Left ventricle myocardium inferior (tissue), 1 donor: ENCODE results near the gene BMPR2. TPM values are rescaled to one million over a fixed set of nuclear protein-coding genes. Genes with fewer than 3 reads are reported as not detected.
"Not testable (repeated sequence)": the region's sequence is repeated elsewhere in the genome, so short reads cannot be mapped to it uniquely, and the experiment has no call there.

Source experiments
- DNase-seq: peaks from one replicate; pipeline ENCODE4 v3.0.0-alpha.2; 2020
- H3K27ac ChIP-seq: fragments of 200-600 bp; replicated peaks from 2 replicates; pipeline ENCODE4 v1.8.0; 2021
- H3K27me3 ChIP-seq: fragments of 200-600 bp; 2 replicates; pipeline ENCODE4 v1.8.0; 2021; ENCODE audit warnings: low read depth
- H3K36me3 ChIP-seq: fragments of 200-600 bp; 2 replicates; pipeline ENCODE4 v1.8.0; 2021
- H3K4me1 ChIP-seq: fragments of 200-600 bp; 2 replicates; pipeline ENCODE4 v1.8.0; 2021
- H3K4me3 ChIP-seq: fragments of 200-600 bp; 2 replicates; pipeline ENCODE4 v1.8.0; 2021; ENCODE audit warnings: mild to moderate bottlenecking, moderate library complexity
- H3K9me3 ChIP-seq: fragments of 200-600 bp; replicated peaks from 2 replicates; pipeline ENCODE4 v1.8.0; 2021
- CTCF ChIP-seq: fragments of 200-600 bp; IDR thresholded peaks from 2 replicates; pipeline ENCODE4 v1.8.0; 2021; ENCODE audit warnings: antibody characterized with exemption, mild to moderate bottlenecking, borderline replicate concordance
- intact Hi-C: fragments of 100-400 bp; cut with micrococcal nuclease; formaldehyde crosslinking; loops from one replicate; pipeline ENCODE4 v1.11.0; 2022
- total RNA-seq: library from RNA; stranded (reverse); fragmentation: NEBNext Ultra II Directional; extraction: Animal tissue kit (Norgen Biotek cat#: 25700); gene quantifications from one replicate; pipeline ENCODE4 v1.2.1, GENCODE V29; 2021
- donor health status: DM: no; HTN: yes; CAD: no; lungs with severe emphysema.

Gene BMPR2
- total RNA-seq, 1 donor from 2014 or later = 51.7 TPM

GRCh38 chr2:202429164-202429980 lies 53.2 kb downstream of the BMPR2 start:
- Histone ChIP-seq H3K4me1 (peaks cover 75% of the 10 kb centered on the region), H3K4me3 (no peak overlapping the region), H3K9me3 (peaks cover 4% of the 10 kb centered on the region), H3K27me3 (no peaks in the 10 kb centered on the region), H3K36me3 (no peaks in the 10 kb centered on the region), H3K27ac (peak overlapping the region; percentile 65)
- TF ChIP-seq CTCF = no peak
- DNase-seq = no peak
- intact Hi-C loops = no loop called here

GRCh38 chr2:202432776-202433175 lies 56.6 kb downstream of the BMPR2 start:
- Histone ChIP-seq H3K9me3 (peaks cover 4% of the 10 kb centered on the region), H3K36me3 (no peaks in the 10 kb centered on the region), H3K4me1 (peaks cover 74% of the 10 kb centered on the region), H3K27ac (no peak overlapping the region), H3K27me3 (no peaks in the 10 kb centered on the region), H3K4me3 (no peak overlapping the region)
- intact Hi-C loops = no loop called here
- no peak for TF ChIP-seq CTCF
- DNase-seq = no peak

- Histone ChIP-seq H3K36me3 (no peaks in the 10 kb centered on the region), H3K27ac (no peak overlapping the region), H3K4me1 (peaks cover 68% of the 10 kb centered on the region), H3K27me3 (no peaks in the 10 kb centered on the region), H3K4me3 (no peak overlapping the region), H3K9me3 (peaks cover 4% of the 10 kb centered on the region)
- intact Hi-C loops = no loop called here
- TF ChIP-seq CTCF = no peak
- DNase-seq = no peak
These were observed 58.3 kb downstream of the BMPR2 start for GRCh38 chr2:202434472-202434871.

- no peaks in the 10 kb centered on the region for H3K9me3 ChIP-seq
- intact Hi-C loops = no loop called here
- H3K27me3 ChIP-seq = no peaks in the 10 kb centered on the region
- peak overlapping the region; percentile 14 for H3K27ac ChIP-seq
- no peak overlapping the region for H3K4me3 ChIP-seq
- peaks cover 55% of the 10 kb centered on the region for H3K4me1 ChIP-seq
- H3K36me3 ChIP-seq = no peaks in the 10 kb centered on the region
- no peak for DNase-seq
- no peak for TF ChIP-seq CTCF
These were observed 60.5 kb downstream of the BMPR2 start for GRCh38 chr2:202436626-202437025.

- H3K36me3 ChIP-seq, H3K27ac ChIP-seq, H3K9me3 ChIP-seq, DNase-seq, H3K27me3 ChIP-seq, H3K4me3 ChIP-seq, intact Hi-C loops: not testable (repeated sequence)
- peaks cover 40% of the 10 kb centered on the region for H3K4me1 ChIP-seq
These were observed 64.0 kb downstream of the BMPR2 start for GRCh38 chr2:202440117-202440516.

GRCh38 chr2:202442882-202443281 lies 66.8 kb downstream of the BMPR2 start:
- Histone ChIP-seq H3K27ac (no peak overlapping the region), H3K27me3 (no peaks in the 10 kb centered on the region), H3K36me3 (no peaks in the 10 kb centered on the region), H3K4me1 (peaks cover 24% of the 10 kb centered on the region), H3K4me3 (no peak overlapping the region), H3K9me3 (no peaks in the 10 kb centered on the region)
- intact Hi-C loops = no loop called here
- DNase-seq = no peak
- TF ChIP-seq CTCF = no peak
